Stimulated activated CD8-positive, alpha-beta memory T cell treated with anti-CD3 and anti-CD28 coated beads, Interleukin-15, amount 100 ng/mL, for 48 hours (primary cell): Measurements from ENCODE around the gene WNT9B.
"Not testable (repeated sequence)": the region's sequence is repeated elsewhere in the genome, so short reads cannot be mapped to it uniquely, and the experiment has no call there.

Source experiments
- DNase-seq, 2 donors: peaks; one replicate each; pipeline ENCODE4 v3.0.0-alpha.2; 2020; ENCODE audit warnings: low read depth in 2 of 2

WNT9B gene

GRCh38 chr17:46910179-46910927, 59.0 kb downstream of the WNT9B start:
- no peak for DNase-seq

- DNase-seq: no peak
Observed at GRCh38 chr17:46911311-46911710, 59.9 kb downstream of the WNT9B start.

- DNase-seq: no peak
Observed at GRCh38 chr17:46915596-46915995, 64.2 kb downstream of the WNT9B start.

GRCh38 chr17:46916211-46916610, 64.8 kb downstream of the WNT9B start:
- DNase-seq: no peak

- DNase-seq: no peak
Observed at GRCh38 chr17:46916623-46917022, 65.2 kb downstream of the WNT9B start.

- no peak for DNase-seq
Observed at GRCh38 chr17:46917041-46917440, 65.7 kb downstream of the WNT9B start.

- no peak for DNase-seq
Observed at GRCh38 chr17:46917516-46917915, 66.1 kb downstream of the WNT9B start.

- DNase-seq: not testable (repeated sequence)
Observed at GRCh38 chr17:46921962-46922361, 70.6 kb downstream of the WNT9B start.

GRCh38 chr17:46922487-46922803, 71.1 kb downstream of the WNT9B start:
- DNase-seq: no peak

- DNase-seq: peak; percentile 82 to 84
Observed at GRCh38 chr17:46922804-46923635, 71.6 kb downstream of the WNT9B start, which contains the start of gene GOSR2. Gene GOSR2, plus strand, starts transcription at chr17:46923160. Its CDS starts 33 bp downstream, at chr17:46923193.

- no peak for DNase-seq
Observed at GRCh38 chr17:46925185-46925868, 73.9 kb downstream of the WNT9B start.

GRCh38 chr17:46928467-46929261, 77.3 kb downstream of the WNT9B start:
- no peak for DNase-seq

GRCh38 chr17:46929413-46929812, 78.0 kb downstream of the WNT9B start:
- no peak for DNase-seq

- no peak for DNase-seq
Observed at GRCh38 chr17:46930051-46930450, 78.7 kb downstream of the WNT9B start.

- DNase-seq: no peak
Observed at GRCh38 chr17:46931596-46931995, 80.2 kb downstream of the WNT9B start.

GRCh38 chr17:46935658-46936266, 84.4 kb downstream of the WNT9B start:
- no peak for DNase-seq
